Tibial artery (tissue), 4 donors: ENCODE measurements around the gene CARD9.

Experiments
- DNase-seq, 2 donors: peaks; one replicate each; pipeline ENCODE4 v3.0.0-alpha.2; 2019
- H3K27ac ChIP-seq, 2 donors: fragments of 200-600 bp; sonication (generic) in 1 of 2; 1 replicate in 1 of 2; 2 replicates in 1 of 2; pipeline ENCODE4 v1.5.1; 2018 to 2019; ENCODE audit warnings: mild to moderate bottlenecking in 1 of 2
- H3K27me3 ChIP-seq, 2 donors: fragments of 200-600 bp; sonication (generic) in 1 of 2; one replicate each; pipeline versions ENCODE4 v1.5.1 to v1.6.0; 2016 to 2019
- H3K36me3 ChIP-seq, 3 donors: fragments of 200-600 bp; sonication (generic) in 2 of 3; one replicate each; pipeline ENCODE4 v1.5.1; 2016 to 2019; ENCODE audit warnings: mild to moderate bottlenecking in 2 of 3
- H3K4me1 ChIP-seq, 4 donors: fragments of 200-600 bp; sonication (generic) in 2 of 4; 1 replicate in 3 of 4; 2 replicates in 1 of 4; pipeline ENCODE4 v1.5.1; 2016 to 2019
- H3K4me3 ChIP-seq, 2 donors: fragments of 200-600 bp; sonication (generic) in 1 of 2; 1 replicate in 1 of 2; 2 replicates in 1 of 2; pipeline ENCODE4 v1.5.1; 2018 to 2019; ENCODE audit warnings: mild to moderate bottlenecking in 2 of 2
- H3K9me3 ChIP-seq, 3 donors: fragments of 200-600 bp; sonication (generic) in 1 of 3; one replicate each; pipeline ENCODE4 v1.5.1; 2016 to 2019
- CTCF ChIP-seq, 2 experiments: fragments of 200-600 bp in 1 of 2; fragments of 450-650 bp in 1 of 2; IDR thresholded peaks; one replicate each; pipeline ENCODE4 v1.5.1; 2017 to 2019; ENCODE audit warnings: antibody characterized with exemption in 2 of 2, mild to moderate bottlenecking in 1 of 2, moderate library complexity in 1 of 2
- intact Hi-C: fragments of 100-400 bp; cut with DNase I; formaldehyde crosslinking; loops from one replicate; pipeline ENCODE4 v1.15.0; 2023; ENCODE audit warnings: low total_unique reads

CARD9 gene

GRCh38 chr9:136328622-136329041 lies 44.8 kb downstream of the CARD9 start:
- no peaks in the 10 kb centered on the region for H3K27me3 ChIP-seq
- DNase-seq = no peak
- no peaks in the 10 kb centered on the region for H3K9me3 ChIP-seq
- peak overlapping the region; percentile 62 to 87 for H3K4me3 ChIP-seq
- H3K36me3 ChIP-seq = peaks cover 0 to 10% (median 0%) of the 10 kb centered on the region in 3 donors
- H3K4me1 ChIP-seq = peaks cover 3 to 35% (median 32%) of the 10 kb centered on the region in 4 donors
- TF ChIP-seq CTCF (IDR thresholded peaks at IDR 0.05) = no peak
- intact Hi-C loops = no loop called here
- peak overlapping the region; percentile 73 to 81 for H3K27ac ChIP-seq

GRCh38 chr9:136328011-136328621 lies 45.4 kb downstream of the CARD9 start:
- Histone ChIP-seq H3K27ac (peak overlapping the region; percentile 73 to 81), H3K27me3 (no peaks in the 10 kb centered on the region), H3K9me3 (no peaks in the 10 kb centered on the region), H3K4me3 (peak overlapping the region; percentile 62 to 87), H3K4me1 (peaks cover 3 to 35% (median 32%) of the 10 kb centered on the region in 4 donors), H3K36me3 (peaks cover 0 to 10% (median 0%) of the 10 kb centered on the region in 3 donors)
- DNase-seq = no peak
- TF ChIP-seq CTCF (IDR thresholded peaks at IDR 0.05) = no peak
- intact Hi-C loops = no loop called here

DNA sequence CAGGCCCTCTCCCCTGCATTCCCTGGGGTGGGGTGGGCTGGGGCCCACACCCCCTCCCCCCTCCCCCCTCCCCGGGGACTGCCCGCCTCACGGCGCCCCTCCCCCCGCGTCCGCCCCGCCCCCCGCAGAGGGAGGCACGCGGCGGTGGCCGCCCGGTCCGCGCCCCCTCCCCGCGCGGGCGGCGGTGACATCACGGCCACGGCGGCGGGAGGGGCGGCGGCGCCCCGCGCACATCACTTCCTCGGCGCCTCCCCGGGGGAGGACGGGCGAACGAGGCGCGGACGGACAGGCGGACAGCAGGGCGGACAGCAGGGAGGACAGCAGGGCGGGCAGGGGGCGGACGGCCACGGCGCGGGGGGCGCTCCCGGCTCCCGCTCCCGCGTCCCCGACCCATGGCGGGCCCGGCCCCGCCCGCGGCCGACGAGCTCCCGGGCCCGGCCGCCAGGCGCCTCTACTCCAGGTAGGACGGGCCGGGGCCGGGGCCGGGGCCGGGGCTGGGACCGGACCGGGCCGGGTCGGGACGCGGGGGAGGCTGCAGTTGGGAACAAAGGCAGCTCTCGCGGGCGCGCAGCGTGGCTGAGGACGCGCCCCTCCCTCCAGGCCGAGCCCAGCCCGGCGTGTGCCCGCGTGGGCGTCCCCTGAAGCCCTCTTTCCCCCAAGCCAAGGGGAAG lies 46.0 kb downstream of the CARD9 start, which contains the start of gene GPSM1:
Gene GPSM1 (plus strand): TSS at position 236 of the 671 bp plus-strand sequence. CDS start 157 bp downstream, at position 393.
- Histone ChIP-seq H3K27me3 (no peaks in the 10 kb centered on the region), H3K36me3 (peaks cover 0 to 10% (median 0%) of the 10 kb centered on the region in 3 donors), H3K27ac (peak within 1 kb of the TSS; percentile 73 to 81), H3K4me1 (peaks cover 3 to 35% (median 32%) of the 10 kb centered on the region in 4 donors), H3K4me3 (peak within 1 kb of the TSS; percentile 62 to 87), H3K9me3 (no peaks in the 10 kb centered on the region)
- TF ChIP-seq CTCF (IDR thresholded peaks at IDR 0.05) = no peak
- intact Hi-C loops = no loop called here
- DNase-seq = peak in 1 of 2 donors; percentile 61

GRCh38 chr9:136326761-136327303 lies 46.6 kb downstream of the CARD9 start:
- H3K36me3 ChIP-seq = peaks cover 0 to 4% (median 0%) of the 10 kb centered on the region in 3 donors
- DNase-seq = no peak
- H3K4me3 ChIP-seq = peak overlapping the region; percentile 62 to 87
- H3K4me1 ChIP-seq = peaks cover 3 to 35% (median 32%) of the 10 kb centered on the region in 4 donors
- H3K27ac ChIP-seq = peak overlapping the region; percentile 73 to 81
- H3K9me3 ChIP-seq = no peaks in the 10 kb centered on the region
- intact Hi-C loops = no loop called here
- H3K27me3 ChIP-seq = no peaks in the 10 kb centered on the region
- no peak for TF ChIP-seq CTCF (IDR thresholded peaks at IDR 0.05)

GRCh38 chr9:136326061-136326760 lies 47.3 kb downstream of the CARD9 start:
- Histone ChIP-seq H3K4me3 (peak overlapping the region in 1 of 2 donors; percentile 87), H3K27ac (peak overlapping the region; percentile 73 to 81), H3K36me3 (no peaks in the 10 kb centered on the region), H3K27me3 (no peaks in the 10 kb centered on the region), H3K4me1 (peaks cover 3 to 35% (median 32%) of the 10 kb centered on the region in 4 donors), H3K9me3 (no peaks in the 10 kb centered on the region)
- intact Hi-C loops = no loop called here
- DNase-seq = no peak
- no peak for TF ChIP-seq CTCF (IDR thresholded peaks at IDR 0.05)
